ENCODE data around the gene IL17REL. TPM values are rescaled to one million over a fixed set of nuclear protein-coding genes. Genes with fewer than 3 reads are reported as not detected.

The IL17REL gene
- total RNA-seq, 4 donors from 2014 or later, result not detected

DNA sequence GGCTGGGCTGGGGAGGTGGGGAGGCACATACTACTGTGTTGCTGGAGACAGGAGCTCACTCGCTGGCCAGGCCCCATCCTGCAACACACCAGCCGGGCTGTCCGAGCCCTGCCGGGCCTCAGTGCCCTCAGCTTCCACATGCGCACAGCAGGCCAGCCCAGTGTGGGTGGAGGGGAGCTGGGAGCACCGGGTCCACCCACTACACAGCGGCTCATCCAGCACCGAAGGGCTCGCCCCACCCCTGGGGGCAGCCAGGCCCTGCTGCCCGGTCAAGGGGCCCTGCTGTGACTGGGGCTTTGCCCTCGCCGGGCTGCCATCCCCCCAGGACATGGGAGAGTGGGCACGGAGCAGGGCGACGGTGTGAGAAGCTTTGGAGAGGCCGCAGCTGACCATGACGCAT lies 36.3 kb upstream of the IL17REL start:
- TF ChIP-seq, protein P1, sequence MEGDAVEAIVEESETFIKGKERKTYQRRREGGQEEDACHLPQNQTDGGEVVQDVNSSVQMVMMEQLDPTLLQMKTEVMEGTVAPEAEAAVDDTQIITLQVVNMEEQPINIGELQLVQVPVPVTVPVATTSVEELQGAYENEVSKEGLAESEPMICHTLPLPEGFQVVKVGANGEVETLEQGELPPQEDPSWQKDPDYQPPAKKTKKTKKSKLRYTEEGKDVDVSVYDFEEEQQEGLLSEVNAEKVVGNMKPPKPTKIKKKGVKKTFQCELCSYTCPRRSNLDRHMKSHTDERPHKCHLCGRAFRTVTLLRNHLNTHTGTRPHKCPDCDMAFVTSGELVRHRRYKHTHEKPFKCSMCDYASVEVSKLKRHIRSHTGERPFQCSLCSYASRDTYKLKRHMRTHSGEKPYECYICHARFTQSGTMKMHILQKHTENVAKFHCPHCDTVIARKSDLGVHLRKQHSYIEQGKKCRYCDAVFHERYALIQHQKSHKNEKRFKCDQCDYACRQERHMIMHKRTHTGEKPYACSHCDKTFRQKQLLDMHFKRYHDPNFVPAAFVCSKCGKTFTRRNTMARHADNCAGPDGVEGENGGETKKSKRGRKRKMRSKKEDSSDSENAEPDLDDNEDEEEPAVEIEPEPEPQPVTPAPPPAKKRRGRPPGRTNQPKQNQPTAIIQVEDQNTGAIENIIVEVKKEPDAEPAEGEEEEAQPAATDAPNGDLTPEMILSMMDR (IDR thresholded peaks at IDR 0.05; ENCODE audit: low read depth), result no peak

DNA sequence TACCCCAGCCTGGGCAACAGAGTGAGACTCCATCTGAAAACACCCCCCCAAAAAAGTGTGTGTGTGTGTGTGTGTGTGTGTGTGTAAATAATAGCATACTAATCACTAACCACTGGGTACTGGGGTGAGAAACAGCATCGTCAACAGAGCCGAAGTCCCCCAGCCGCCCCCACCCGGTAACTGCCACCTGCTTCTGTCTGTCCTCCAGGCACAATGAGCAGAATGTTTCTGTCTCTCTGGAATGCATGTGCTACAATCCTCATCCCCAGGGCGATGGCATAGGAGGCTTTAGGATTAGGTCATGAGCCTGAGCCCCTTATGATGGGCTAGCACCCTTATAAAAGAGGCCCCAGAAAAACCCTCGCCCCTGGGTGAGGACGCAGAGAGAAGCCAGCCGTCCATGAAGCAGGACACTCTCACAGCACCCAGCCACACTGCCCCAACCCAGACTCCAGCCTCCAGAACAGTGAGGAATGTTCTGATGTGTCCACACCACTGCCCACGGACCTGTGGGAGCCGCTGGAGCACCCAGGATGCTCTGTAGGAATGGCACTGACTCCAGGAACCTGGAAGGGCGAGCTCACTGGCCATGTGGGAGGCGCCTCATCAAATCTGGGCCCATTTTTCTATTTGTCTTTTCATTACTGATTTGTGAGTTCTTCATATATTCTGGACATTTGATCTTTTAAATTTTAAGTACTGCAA lies 35.6 kb upstream of the IL17REL start:
- TF ChIP-seq, protein P1 (IDR thresholded peaks at IDR 0.05; ENCODE audit: low read depth), result no peak

DNA sequence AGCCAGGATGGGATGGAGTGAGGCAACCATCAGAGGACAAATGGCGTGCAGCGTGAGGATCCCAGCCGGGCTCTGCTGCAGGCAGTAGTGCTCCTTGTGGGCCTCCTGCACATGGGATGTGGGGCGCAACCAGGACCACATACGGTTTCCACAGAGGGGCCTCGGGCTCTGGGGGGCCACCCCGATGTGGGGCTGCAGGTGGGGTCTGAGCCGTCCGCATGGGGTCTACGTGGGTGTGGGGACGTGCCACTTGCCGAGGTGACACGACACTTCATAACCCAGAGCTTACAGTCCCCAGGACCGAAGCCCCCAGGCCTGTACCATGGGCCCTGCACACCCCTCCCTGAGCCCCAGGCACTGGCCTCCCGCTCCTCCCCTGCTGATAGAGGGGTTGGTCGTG lies 34.8 kb upstream of the IL17REL start:
- TF ChIP-seq, protein P1 (IDR thresholded peaks at IDR 0.05; ENCODE audit: low read depth), result no peak

DNA sequence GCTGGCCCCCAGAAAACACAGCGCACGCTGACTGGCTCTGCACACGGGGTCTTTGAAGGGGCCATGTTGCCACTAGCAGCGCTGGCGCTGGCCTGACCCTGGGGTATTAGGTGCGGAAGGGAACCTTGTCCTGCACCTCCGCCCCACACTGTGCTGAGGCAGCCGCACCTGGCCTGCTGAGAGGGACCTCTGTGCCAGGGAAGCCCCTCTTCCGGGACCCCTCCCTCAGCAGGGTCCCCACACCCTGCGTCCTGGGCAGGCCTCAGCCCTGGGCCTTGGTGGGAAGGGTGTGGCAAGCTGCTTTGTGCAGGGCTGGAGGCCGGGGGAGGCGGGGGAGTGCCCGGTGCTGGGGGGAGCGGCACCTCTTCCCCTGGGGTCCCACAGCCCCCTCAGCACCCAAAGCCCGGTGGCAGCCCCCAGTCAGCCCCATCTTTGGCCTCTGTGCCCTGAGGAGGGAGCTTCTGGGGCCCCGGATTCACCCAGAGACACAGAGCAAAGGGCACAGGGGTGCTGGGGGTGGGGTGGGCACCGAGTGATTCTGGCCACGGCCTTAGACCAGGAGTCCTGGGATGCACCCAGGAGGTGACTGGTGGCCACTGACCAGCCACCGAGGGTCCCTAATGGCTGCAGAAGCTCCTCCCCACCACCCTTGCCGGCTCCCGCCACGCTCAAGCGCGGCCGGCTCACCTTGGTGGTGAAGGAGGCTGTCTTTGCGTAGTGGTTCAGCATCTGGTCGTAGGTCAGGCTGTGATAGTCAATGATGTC lies 34.1 kb upstream of the IL17REL start:
- TF ChIP-seq, protein P1 (IDR thresholded peaks at IDR 0.05; ENCODE audit: low read depth), result no peak

DNA sequence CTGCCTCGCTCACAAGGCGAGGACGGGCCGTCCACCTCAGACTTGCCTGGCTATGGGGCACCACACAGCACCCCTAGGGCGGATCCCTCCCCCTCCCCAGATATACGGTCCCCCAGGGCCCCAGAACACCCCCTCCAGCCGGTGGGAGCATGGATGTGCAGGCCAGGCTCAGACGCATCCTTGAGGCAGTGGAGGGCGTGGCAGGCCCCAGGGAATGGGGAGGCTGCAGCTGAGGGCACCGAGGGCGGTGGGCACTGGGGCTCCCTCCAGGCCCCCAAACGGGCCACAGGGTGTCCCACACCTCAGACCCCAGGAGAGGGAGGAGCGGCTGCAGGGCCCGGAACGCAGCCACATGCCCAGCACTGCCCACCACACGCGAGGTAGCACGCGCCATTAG lies 33.5 kb upstream of the IL17REL start:
- TF ChIP-seq, protein P1 (IDR thresholded peaks at IDR 0.05; ENCODE audit: low read depth), result no peak

DNA sequence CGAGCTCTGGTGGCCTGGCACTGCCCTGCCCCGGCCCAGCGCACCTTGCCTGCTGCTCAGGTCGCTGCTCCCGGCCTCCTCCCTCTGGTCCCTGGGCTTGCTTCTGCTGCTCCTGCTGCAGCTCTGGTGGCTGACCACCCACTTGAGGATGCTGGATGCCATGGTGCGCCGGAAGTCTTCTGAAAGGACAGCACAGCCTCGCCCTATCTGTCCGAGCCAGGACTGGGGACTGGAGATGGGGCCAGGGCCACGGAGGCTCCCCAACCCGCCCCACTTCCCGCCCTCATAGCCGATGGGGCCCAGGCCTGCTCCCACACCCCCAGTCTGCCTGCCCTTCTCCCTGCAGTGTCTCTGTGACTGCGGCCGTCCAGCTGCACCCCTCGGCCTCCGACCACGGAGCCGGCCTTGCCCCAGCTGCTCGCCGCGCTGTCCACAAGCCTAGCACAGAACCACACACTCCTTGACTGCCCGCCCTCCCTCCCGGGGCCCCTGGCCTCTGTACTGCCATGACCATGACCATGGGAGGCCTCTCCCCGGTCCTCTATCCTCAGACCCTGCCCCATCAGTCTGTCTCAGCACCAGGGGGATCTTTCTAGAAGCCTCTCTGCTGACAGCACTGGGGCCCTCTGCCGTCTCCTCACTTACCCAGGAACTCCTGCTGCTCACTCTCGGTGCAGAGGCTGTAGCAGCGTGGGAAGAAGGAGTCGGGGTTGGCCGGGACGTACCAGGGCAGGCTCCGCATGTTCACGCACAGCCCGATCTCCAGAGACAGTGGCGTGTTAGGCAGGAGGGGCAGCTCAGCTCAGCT lies 32.9 kb upstream of the IL17REL start:
- TF ChIP-seq, protein P1 (IDR thresholded peaks at IDR 0.05; ENCODE audit: low read depth), result no peak
